OCI-LY1 (cell line): ENCODE measurements around the gene ZNF662.
"Not testable (repeated sequence)": the region's sequence is repeated elsewhere in the genome, so short reads cannot be mapped to it uniquely, and the experiment has no call there.

Experiments
- H2AFZ ChIP-seq: fragments of 200-600 bp; sonication (generic), shearing (Covaris generic); 2 replicates; pipeline ENCODE4 v1.6.0; 2014; ENCODE audit warnings: antibody characterized with exemption, mild to moderate bottlenecking, low read length
- H3F3A ChIP-seq: fragments of 200-600 bp; sonication (generic), shearing (Covaris generic); 2 replicates; pipeline ENCODE4 v1.6.0; 2014; ENCODE audit warnings: mild to moderate bottlenecking, antibody characterized with exemption, low read length, moderate library complexity; ENCODE audit not compliant: insufficient read depth
- H3K27ac ChIP-seq: fragments of 200-600 bp; sonication (generic); 2 replicates; pipeline ENCODE4 v1.5.1; 2014; ENCODE audit warnings: low read length, mixed run types, mild to moderate bottlenecking, low read depth; ENCODE audit not compliant: poor library complexity, severe bottlenecking
- H3K27me3 ChIP-seq: fragments of 200-600 bp; sonication (generic); 2 replicates; pipeline ENCODE4 v1.6.0; 2014; ENCODE audit warnings: antibody characterized with exemption, mild to moderate bottlenecking, low read length, moderate library complexity; ENCODE audit not compliant: insufficient read depth
- H3K36me3 ChIP-seq: fragments of 200-600 bp; sonication (generic); 2 replicates; pipeline ENCODE4 v1.6.1; 2014; ENCODE audit warnings: mild to moderate bottlenecking, antibody characterized with exemption, low read length, moderate library complexity, mixed read lengths; ENCODE audit not compliant: insufficient read depth
- H3K4me1 ChIP-seq: fragments of 200-600 bp; sonication (generic); 2 replicates; pipeline ENCODE4 v1.5.1; 2014; ENCODE audit warnings: mild to moderate bottlenecking, low read length, moderate library complexity; ENCODE audit not compliant: insufficient read depth, severe bottlenecking
- H3K4me2 ChIP-seq: fragments of 200-600 bp; sonication (generic), shearing (Covaris generic); 2 replicates; pipeline ENCODE4 v1.6.1; 2014; ENCODE audit warnings: low read length
- H3K4me3 ChIP-seq: fragments of 200-600 bp; sonication (generic); 2 replicates; pipeline ENCODE4 v1.5.1; 2014; ENCODE audit warnings: low read length, low read depth, mild to moderate bottlenecking, mixed read lengths; ENCODE audit not compliant: poor library complexity, severe bottlenecking
- H3K79me2 ChIP-seq: fragments of 200-600 bp; shearing (Covaris generic); 2 replicates; pipeline ENCODE4 v1.6.1; 2016; ENCODE audit warnings: mixed run types, low read length, mixed read lengths; ENCODE audit not compliant: insufficient read depth
- H3K9ac ChIP-seq: fragments of 200-600 bp; sonication (generic), shearing (Covaris generic); 2 replicates; pipeline ENCODE4 v1.6.1; 2014; ENCODE audit warnings: mild to moderate bottlenecking, low read length, mixed read lengths
- H3K9me2 ChIP-seq: fragments of 200-600 bp; sonication (generic), shearing (Covaris generic); 2 replicates; pipeline ENCODE4 v1.6.1; 2014; ENCODE audit warnings: low read depth, mild to moderate bottlenecking, low read length, mixed read lengths
- H3K9me3 ChIP-seq: fragments of 200-600 bp; shearing (Covaris generic); 2 replicates; pipeline ENCODE4 v1.6.1; 2014; ENCODE audit warnings: low read length, mixed read lengths
- H4K20me1 ChIP-seq: fragments of 200-600 bp; sonication (generic), shearing (Covaris generic); 2 replicates; pipeline ENCODE4 v1.6.0; 2016; ENCODE audit warnings: mild to moderate bottlenecking, low read length; ENCODE audit not compliant: insufficient read depth
- CTCF ChIP-seq: fragments of 200-600 bp; sonication (generic), shearing (Covaris generic); IDR thresholded peaks from 2 replicates; pipeline ENCODE4 v1.5.1; 2017; ENCODE audit warnings: mild to moderate bottlenecking, antibody characterized with exemption, low read length, moderate library complexity, mixed read lengths
- EZH2 ChIP-seq: fragments of 200-600 bp; sonication (generic), shearing (Covaris generic); IDR thresholded peaks from 2 replicates; pipeline ENCODE4 v1.8.0; 2017; ENCODE audit warnings: borderline replicate concordance, mixed run types, mild to moderate bottlenecking, antibody characterized with exemption, low read length, moderate library complexity, mixed read lengths

Gene ZNF662

GRCh38 chr3:42877881-42878280 lies 28.1 kb upstream of the ZNF662 start:
- TF ChIP-seq CTCF (no peak), EZH2 (no peak)
- Histone ChIP-seq H3K27ac (no peak overlapping the region), H3K27me3 (peaks cover 4% of the 10 kb centered on the region; the same call in 1 of the 2 replicates), H3K9ac (no peak overlapping the region), H3K9me3 (no peaks in the 10 kb centered on the region), H3K36me3 (no peaks in the 10 kb centered on the region), H3K4me2 (no peak overlapping the region), H3F3A (no peaks in the 10 kb centered on the region), H3K4me1 (peaks cover 11% of the 10 kb centered on the region), H3K9me2 (no peaks in the 10 kb centered on the region), H3K4me3 (no peak overlapping the region), H4K20me1 (no peaks in the 10 kb centered on the region), H3K79me2 (no peaks in the 10 kb centered on the region), H2AFZ (no peak overlapping the region)

GRCh38 chr3:42880183-42880582 lies 25.8 kb upstream of the ZNF662 start:
- H3K4me1 ChIP-seq: peaks cover 11% of the 10 kb centered on the region
- H3K79me2 ChIP-seq: no peaks in the 10 kb centered on the region
- no peak overlapping the region for H2AFZ ChIP-seq
- no peak for TF ChIP-seq CTCF
- no peak overlapping the region for H3K27ac ChIP-seq
- no peaks in the 10 kb centered on the region for H3K36me3 ChIP-seq
- peak overlapping the region; percentile 86 for H3K4me2 ChIP-seq
- no peaks in the 10 kb centered on the region for H3K9me2 ChIP-seq
- peaks cover 4% of the 10 kb centered on the region; the same call in 1 of the 2 replicates for H3K27me3 ChIP-seq
- H4K20me1 ChIP-seq: no peaks in the 10 kb centered on the region
- H3K9ac ChIP-seq: peak overlapping the region; percentile 76; the same call in 1 of the 2 replicates
- no peaks in the 10 kb centered on the region for H3F3A ChIP-seq
- H3K9me3 ChIP-seq: no peaks in the 10 kb centered on the region
- H3K4me3 ChIP-seq: peak overlapping the region; percentile 66

- H3K79me2 ChIP-seq: no peaks in the 10 kb centered on the region
- peak overlapping the region; percentile 66 for H3K4me3 ChIP-seq
- H3F3A ChIP-seq: no peaks in the 10 kb centered on the region
- peaks cover 4% of the 10 kb centered on the region; the same call in 1 of the 2 replicates for H3K27me3 ChIP-seq
- TF ChIP-seq CTCF: peak; percentile 77
- no peak for TF ChIP-seq EZH2
- H3K36me3 ChIP-seq: no peaks in the 10 kb centered on the region
- H3K9ac ChIP-seq: peak overlapping the region; percentile 76
- peak overlapping the region; percentile 86 for H3K4me2 ChIP-seq
- H3K9me3 ChIP-seq: no peaks in the 10 kb centered on the region
- H4K20me1 ChIP-seq: no peaks in the 10 kb centered on the region
- H3K27ac ChIP-seq: no peak overlapping the region
- H2AFZ ChIP-seq: peak overlapping the region; percentile 45
- no peaks in the 10 kb centered on the region for H3K9me2 ChIP-seq
- peaks cover 11% of the 10 kb centered on the region for H3K4me1 ChIP-seq
Observed at GRCh38 chr3:42880601-42881451, 25.1 kb upstream of the ZNF662 start.

GRCh38 chr3:42883251-42883930 lies 22.6 kb upstream of the ZNF662 start:
- H3K9ac ChIP-seq, H3K27ac ChIP-seq, H3K4me3 ChIP-seq, H3K36me3 ChIP-seq, H3K27me3 ChIP-seq, H3K9me3 ChIP-seq, H3K4me2 ChIP-seq, H3K9me2 ChIP-seq, H4K20me1 ChIP-seq, H2AFZ ChIP-seq, H3F3A ChIP-seq, H3K79me2 ChIP-seq: not testable (repeated sequence)
- H3K4me1 ChIP-seq: peaks cover 11% of the 10 kb centered on the region
